Embryonic facial prominence (tissue), 1 donor: ENCODE data around the gene MTMR2.

Experiments used
- DNase-seq: peaks from one replicate; pipeline ENCODE4 v3.0.0-alpha.2; 2016; ENCODE audit errors: extremely low spot score

MTMR2 gene

DNA sequence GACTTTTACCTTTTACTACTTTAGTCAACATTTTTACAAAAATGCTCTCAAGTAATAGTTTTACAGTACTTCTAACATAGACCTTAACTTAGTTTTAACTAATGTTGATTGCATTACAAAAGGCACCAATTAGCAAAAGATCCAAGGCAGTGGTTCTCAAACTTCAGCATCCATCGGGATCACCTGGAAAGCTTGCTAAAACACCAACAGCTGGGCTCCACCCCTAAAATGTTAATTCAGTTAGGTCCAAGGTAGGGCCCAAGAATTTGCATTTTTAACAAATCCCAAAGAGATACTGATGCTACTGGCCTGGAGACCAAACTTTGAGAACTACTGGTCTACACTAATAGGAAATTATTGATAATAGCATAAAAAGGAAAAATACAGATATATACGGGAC lies 5.9 kb downstream of the MTMR2 start:
- no peak for DNase-seq

DNA sequence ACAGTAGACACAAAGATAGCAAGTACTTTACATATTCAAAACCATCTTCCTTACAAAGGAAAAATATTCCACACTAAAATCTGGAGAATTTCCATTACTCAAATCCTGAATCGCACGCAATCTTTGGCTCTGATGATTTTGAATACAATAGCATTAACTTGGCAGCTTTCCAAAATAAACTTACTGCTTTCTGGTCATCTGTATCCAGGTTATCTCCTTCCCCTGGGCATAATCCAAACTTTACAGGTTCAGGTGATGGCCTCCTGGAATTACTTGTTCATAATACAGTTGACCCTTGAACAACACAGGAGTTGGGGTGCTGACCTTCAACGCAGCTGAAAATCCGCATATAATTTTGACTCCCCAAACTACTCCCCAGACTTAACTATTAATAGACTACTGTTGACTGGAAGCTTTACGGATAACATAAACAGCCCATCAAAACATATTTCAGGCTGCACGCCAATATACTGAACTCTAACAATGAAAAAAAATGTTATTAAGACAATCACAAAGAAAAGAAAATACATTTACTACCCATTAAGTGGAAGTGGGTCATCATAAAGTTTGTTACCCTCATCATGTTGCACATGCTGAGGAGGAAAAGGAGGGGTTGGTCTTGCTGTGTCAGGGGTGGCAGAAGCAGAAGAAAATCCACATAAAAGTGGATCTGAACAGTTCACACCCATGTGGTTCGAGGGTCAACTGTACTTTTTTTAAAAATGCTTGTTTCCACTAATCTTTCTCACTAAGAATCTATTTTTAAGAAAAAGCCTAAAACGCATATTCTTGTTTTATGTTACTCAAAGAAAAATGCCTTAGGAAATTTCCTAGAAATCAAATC lies 6.5 kb downstream of the MTMR2 start:
- DNase-seq = no peak

DNA sequence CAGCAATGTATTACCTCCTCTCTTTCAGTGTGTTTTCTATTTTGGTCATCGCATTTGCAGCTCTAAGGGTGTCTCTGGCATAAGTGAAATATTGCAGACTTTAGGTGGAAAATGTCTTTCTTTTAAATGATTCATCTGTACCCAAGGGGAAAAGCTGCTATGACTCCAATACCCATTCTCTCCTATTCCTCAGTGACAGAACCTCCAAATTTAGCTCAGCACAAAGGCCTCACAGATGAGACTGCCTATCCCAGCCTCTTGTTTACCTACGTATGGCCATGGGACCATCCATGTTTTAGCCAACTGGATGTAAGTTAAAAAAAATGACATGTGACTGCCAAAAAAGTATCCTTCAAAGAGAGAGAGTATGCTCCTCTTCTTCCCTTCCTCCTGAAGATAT lies 7.9 kb downstream of the MTMR2 start:
- no peak for DNase-seq

DNA sequence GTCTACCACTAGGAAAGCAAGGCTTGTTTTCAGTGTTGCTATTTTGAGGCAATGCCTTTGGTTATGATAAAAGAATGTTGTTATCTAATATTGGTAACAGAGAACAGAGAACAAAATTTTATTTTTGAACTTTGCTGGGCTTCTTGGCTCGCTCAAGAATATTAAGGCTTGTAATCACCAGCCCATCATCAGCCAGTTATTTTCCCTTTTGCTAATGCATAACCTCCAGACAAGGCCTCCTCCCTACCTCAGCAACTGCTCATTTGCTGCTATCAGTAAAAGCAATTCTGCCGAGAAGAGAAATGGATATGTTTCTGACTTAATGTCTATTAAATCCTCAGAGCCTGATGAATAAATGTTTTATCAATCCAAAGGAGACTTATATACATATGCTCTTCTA lies 8.9 kb downstream of the MTMR2 start:
- DNase-seq = no peak

DNA sequence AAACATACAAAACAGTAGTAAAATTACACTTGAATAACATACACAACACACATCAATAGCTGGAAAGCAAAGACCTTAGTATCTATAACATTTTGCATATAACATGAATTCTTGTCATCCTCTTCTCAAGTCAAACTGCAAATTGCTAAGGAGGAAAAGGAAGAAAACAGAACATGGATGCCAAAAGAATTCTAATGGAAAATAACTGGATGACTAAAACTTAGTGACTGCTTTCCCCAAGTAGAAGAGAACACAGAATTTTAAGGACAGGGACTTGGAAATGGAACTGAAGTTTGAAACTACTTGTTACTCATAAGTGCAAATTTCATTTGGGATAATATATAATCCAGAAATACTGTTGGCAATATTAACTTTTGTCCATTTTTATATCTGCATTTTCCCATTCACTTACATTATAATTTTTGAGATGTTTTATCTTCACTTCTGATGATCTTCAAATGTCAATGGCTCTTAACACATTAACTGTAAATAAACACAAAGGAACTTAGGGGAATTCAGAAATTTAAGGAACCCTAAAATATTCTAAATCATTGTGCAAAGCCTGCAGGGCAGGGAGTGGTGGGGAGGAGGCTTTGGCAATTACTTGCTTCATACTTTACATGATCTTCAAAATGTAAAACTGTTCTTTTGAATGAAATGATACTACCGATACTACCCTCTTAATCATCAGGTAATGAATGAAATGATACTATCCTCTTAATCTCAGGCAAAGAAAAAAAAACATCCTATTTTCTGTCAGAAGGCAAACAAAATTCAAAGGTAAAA lies 9.9 kb downstream of the MTMR2 start:
- DNase-seq = no peak

DNA sequence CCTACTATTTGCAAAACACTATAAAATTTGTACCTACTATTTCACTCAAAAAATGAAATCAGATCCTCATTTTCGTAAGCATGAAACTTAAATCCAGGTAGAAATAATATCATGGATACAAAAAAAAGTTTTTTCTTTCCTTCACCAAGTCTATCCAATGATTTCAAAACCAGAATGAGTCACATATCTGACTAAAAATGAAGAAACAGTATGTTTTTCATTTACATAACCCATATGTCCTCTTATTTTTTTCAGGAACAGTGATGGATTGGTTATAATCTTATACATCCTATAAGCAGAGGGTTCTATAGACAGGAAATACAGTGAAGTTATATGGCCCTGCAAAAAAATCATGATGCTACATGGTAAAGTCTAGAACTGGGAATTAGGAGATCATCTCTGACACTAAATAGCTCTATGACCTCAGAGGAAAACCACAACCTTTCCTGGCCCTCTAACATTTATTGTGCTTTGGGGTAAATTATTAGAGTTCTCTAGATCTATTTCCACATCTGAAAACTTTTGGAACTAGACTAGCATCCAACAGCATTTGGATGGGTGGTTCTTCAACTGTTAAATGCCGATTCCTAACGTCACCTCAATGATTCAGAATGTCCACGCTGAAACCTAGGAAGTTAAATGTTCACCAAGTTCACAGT lies 10.9 kb downstream of the MTMR2 start:
- no peak for DNase-seq

DNA sequence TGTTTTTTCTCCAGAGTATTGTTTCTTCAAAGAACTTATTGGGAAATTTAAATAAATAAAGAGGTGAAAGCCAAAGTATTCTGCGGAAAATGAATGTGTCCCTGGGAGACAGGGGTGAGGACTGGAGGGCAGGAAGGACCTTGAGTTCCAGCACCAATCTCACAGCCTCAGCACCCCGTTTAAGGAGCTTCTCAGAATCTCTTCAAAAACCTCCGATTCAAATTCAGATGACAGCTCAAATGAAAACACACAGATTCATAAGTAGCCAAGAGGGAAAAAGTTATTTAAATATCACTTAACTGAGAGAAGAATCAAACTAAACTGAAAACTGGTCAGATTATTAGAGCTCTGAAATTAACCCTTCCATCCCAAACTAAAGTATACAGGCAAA lies 12.5 kb downstream of the MTMR2 start:
- DNase-seq = no peak

DNA sequence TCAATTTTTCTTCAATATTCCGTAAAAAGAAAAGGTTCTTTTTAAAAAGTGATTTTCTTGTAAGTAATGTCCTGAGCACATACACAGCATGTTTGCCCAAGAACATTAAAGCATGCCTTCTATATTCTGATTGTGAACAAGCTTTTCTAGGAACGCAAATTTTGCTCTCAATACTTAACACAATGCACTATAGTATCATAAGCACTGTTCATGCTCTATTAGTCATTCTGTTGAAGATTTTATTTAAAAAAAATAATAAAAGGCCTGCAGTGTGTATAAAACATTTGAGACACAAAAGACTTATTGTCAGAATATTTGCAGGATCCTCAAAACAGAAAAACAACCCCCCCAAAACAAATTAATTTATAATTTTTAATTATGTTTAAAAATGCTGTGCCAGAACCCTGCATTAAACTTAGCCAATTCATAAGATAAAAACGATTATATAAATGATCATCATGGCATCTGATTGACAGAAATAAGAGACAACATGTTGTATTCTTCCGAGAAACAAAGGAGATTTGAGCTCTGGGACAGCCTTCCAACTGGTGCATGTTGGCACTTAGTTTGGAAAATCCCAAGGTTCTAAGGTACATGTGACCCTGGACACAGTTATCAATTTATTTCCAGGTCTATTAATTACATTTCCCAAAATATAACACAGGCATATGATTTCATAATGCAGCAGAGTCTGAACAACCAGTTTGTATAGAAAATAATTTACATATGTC lies 13.1 kb downstream of the MTMR2 start:
- no peak for DNase-seq

DNA sequence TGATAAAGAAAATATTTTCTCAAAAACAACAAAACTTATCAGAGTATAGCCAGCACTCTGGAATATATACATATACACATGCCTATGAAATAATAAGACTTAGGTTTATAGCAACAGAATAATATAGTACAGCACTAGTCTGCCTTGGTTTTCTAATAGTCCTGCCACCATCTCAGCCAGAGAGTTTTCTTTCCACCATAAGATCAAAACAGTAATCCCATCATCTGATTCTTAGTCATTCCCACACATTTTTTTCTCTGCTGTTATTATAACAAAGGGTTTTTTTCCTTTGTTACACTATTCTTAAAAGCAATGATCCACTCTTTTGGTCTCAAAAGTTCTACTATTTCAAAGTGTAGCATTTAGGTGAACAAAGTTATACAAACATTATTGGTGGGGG lies 15.1 kb downstream of the MTMR2 start:
- no peak for DNase-seq

DNA sequence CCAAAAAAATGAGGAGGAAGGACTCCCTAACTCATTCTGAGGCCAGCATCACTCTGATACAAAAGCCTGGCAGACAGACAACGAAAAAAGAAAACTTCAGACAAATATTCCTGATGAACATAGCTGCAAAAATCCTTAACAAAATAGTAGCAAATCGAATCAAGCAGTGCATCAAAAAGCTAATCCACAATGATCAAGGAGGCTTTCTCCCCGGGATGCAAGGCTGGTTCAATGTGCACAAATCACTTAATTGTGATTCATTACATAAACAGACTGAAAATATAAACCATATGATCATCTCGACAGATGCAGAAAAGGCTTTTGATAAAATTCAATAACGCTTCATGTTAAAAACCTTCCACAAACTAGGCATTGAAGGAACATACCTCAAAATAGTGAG lies 16.4 kb downstream of the MTMR2 start:
- no peak for DNase-seq

DNA sequence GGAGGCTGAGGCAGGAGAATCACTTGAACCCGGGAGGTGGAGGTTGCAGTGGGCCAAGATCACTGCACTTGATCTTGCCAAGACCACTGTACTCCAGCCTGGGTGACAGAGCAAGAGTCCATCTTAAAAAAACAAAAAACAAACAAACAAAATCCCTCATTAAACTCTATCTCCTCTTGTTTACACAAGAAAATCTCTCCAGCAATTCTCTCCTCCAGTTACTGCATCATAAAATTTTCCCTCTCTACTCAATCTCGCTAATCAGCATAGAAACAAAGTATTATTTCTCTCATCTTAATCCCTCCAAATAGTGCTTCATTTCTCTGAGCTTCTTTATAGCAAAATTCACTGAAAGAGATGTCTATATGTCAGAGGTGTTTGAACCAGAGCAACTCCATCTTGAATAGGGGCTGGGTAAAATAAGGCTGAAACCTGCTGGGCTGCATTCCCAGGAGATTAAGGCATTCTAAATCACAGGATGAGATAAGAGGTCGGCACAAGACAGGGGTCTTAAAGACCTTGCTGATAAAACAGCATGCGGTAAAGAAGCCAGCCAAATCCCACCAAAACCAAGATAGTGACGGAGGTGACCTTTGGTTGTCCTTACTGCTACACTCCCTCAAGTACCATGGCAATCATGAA lies 19.8 kb downstream of the MTMR2 start:
- DNase-seq = no peak

DNA sequence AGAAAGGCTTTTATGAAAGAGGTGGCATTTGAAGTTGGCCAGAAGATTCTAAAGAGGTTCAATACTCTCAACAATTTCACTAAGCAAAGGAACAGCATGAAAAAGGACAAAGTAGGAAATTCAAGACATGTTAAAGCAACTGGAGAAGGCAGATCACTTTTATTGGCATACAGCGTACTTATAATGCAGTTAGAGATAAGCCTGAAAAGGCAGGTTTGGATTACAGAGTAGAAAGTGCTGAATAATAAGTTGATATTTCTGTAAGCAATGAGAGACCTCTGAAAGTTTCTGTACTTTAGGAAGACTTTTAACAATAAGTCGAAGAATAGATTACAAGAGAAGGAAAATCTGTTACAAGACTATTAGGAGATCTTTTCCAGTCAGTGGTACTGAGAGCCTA lies 25.1 kb downstream of the MTMR2 start:
- DNase-seq = no peak

DNA sequence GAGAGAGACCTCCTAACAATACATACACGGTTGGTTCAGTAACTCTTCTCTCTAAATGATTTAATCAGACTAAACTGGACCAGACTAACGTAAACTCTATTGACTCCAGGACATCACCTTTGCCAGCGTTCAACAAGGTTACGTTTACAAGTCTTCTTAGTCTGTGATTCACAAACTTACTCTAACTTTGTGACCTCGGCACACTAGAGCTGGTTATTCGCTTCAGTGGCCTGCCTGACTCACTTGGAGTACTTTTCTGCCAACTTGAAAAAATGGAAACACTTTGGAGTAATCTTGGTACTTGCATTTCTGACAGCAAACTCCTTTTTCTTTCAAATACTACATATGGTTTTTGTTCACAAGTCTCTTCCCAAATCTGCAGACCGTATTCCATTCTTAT lies 26.2 kb downstream of the MTMR2 start:
- DNase-seq = no peak

DNA sequence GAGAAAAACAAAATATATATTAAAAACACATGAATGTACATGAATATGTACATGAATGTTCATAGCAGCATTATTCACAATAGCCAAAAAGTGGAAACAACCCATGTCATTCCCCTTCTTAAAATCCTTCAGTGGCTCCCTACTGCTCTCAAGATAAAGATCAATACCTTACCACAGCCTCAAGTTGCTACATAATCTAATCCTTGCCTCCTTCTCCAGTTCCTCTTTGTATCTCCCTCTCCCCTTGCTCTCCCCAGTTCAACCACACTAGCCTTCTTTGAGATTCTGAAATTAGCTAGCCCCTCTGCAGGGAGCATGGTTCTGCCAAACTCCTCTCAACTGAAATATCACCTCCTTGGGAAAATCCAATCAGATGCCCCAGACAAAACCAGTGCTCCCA lies 28.1 kb downstream of the MTMR2 start:
- DNase-seq = no peak

DNA sequence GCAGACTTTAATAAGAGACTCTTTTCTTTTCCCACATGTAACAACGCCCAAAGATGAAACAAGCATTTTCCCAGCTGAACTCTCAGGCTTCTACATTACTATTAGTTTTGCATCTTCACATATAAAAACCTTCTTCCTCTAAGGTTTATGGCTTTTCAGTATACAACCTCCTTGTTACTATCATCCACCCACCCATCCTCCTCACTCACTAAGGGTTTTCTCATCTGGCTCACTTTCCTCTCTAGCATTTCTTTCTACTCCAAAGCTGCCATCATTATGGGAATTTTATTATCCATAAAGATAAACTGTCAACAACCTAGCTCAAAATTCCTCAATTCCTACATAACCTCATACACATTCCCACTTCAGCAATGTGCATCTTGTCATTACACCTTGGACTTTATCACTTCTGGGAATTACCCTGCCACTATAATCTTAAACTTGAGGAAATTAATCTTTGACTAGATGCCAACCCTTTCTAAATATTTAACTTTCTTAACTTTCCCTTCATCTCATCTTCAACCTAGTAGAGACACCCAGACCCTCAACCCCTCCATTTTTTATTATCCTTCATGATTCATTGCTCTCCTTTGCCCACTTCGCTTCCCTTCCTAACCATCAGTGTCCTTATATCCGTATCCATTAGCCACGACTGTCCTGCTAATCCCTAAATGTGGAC lies 30.9 kb downstream of the MTMR2 start:
- DNase-seq = no peak

DNA sequence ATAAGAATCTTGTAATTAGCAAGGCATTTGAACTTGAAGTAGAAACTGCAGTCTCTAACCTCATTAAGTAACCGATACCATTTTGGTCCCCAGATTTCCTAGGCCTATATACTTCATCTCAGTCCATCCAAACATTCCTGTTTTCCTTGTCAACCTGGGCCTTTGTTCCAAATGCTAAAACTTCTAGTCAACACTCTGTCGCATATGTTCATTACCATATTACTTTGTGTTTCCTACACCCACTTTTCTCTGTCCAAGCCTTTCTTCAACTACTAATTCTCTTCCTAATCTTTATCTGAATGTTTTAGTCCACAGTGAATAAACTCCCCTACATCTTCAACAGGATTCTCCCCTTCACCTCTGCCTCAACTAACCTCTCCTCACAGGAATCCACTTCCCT lies 31.4 kb downstream of the MTMR2 start:
- no peak for DNase-seq

DNA sequence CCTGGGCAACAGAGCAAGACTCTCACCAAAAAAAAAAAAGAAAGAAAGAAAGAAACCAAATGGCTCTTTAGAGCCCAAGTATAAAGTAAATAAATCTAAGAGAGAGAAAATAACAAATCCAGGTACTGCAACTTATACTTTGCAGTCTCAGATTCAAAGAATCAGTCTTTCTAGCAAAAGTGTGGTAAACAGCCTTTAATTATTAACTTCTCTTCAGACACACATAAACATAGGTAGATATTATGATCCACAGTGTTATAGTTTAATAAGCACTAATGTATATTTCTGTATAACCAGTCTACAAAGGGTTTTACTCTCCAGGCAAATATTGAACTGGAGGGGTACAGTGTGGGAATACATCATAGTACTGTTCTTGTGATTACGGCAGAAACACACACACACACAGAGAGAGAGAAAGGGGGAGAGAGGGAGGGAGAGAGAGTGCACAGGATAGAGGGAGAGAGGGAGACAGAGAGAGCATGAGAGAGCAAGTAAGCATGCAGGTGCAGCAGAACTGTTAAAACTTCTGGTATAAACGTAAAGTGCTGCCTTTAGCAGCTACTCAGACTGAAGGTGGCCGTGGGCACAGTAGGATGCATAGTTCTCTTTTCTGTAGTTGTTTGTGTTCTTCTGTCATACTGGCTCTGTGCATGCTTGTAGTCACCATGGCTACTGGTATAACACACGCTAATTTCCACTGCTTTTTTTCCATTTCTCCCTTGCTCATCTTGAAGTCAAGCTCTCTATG lies 32.3 kb downstream of the MTMR2 start:
- no peak for DNase-seq

DNA sequence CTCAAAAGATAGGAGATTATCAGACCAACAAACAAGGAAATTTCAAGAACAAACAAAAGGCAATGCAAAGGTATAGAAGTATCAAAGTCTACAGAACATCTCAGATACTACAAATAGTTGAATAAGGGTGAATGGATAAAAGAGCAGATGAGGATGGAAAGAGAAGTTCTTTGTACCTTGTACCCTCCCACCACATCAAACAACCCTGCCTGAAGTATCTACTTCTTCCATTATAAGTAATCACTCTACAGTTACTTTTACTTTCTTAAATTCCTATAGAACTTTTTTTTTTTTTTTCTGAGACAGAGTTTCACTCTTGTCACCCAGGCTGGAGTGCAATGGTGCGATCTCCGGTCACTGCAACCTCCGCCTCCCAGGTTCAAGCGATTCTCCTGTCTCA lies 35.1 kb downstream of the MTMR2 start:
- DNase-seq = no peak

DNA sequence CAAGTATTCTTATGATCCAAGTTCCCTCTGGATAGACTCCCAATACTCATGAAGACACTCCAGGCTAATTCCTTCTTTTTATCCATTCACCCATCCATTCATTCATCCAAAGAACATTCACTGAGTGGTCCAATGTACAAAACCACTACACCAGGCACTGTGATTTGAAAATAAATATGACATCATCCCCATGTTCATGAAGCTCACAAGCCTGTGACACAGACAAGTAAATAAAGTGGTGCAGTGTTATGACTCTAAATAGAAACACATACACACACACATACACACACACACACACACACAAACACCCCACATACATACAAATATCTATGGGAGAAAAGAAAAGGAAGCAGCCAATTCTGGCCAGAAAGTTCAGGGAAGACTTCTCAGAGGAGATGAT lies 35.5 kb downstream of the MTMR2 start:
- DNase-seq = no peak

DNA sequence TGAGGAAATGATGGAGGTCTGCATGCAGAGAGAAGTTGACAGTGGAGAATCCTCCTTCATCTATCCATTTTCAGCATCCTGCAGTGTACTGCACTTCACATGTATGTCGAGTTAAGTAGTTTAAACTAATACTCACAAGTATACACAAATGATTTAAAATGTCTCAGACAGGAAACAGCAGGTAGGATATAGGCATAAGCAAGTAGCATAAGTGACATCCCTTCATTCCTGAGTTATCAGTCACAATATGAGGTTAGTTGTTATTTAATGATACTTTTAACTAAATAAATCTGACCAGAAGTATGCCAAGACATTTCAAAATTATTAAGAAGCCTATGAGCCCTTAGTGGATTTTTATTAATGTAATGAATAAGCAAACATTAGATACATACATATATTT lies 37.4 kb downstream of the MTMR2 start:
- no peak for DNase-seq
